Bone marrow (tissue), 2 donors: Measurements from ENCODE around the gene LMAN2.
A peak's percentile ranks its signal among the peaks of the same experiment; 100 is the strongest.
"Not testable (repeated sequence)": the region's sequence is repeated elsewhere in the genome, so short reads cannot be mapped to it uniquely, and the experiment has no call there.

Experiments used
- DNase-seq, 2 donors: peaks; one replicate each; lab custom pipeline; 2025; lab: John Stamatoyannopoulos, UW

LMAN2 gene

DNA sequence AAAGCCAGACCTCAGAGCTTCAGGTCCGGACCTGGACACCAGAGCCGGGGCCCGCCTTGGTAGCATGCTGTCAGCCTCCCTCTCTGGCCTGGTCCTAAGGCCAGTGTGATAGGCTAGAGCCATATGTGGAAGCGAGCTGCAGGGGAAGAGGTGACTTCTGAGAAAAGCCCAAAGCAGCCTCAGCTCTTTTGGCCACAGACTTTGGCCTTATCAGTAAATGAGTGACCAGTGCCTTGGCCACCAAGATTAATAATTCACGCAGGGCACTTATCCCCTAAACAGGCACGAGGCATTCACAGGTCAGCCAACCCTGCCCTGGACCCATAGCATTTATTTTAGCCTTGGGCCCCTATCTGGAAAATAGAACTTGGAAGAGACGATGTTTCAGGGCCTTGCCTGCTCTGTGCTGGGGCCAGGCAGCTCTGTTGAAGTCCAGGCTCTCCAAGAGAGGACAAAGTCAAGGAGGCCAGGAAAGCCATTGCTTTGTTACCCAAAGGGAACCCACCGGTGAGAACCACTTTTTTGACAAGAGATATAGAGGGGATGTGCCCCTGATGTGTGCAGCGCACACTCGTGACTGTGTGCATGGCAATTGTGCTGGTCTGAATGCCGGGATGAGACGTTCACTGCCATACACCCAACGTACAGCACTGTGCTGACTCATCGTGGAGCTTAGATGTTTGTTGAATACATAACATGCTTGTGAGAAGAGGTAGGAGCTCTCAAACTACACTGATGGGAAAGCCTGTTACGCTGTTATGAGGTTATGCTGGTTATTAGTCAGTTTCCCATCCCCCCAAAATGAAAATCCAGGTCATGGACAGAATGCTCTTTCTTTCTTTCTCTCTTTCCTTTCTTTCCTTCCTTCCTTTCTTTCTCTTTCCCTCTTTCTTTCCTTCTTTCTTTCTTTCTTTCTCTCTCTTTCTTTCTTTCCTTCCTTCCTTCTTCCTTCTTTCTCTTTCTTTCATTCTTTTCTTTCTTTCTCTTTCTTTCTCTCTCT is 27.7 kb upstream of the LMAN2 start:
- DNase-seq: peak in 1 of 2 donors; percentile 43

DNA sequence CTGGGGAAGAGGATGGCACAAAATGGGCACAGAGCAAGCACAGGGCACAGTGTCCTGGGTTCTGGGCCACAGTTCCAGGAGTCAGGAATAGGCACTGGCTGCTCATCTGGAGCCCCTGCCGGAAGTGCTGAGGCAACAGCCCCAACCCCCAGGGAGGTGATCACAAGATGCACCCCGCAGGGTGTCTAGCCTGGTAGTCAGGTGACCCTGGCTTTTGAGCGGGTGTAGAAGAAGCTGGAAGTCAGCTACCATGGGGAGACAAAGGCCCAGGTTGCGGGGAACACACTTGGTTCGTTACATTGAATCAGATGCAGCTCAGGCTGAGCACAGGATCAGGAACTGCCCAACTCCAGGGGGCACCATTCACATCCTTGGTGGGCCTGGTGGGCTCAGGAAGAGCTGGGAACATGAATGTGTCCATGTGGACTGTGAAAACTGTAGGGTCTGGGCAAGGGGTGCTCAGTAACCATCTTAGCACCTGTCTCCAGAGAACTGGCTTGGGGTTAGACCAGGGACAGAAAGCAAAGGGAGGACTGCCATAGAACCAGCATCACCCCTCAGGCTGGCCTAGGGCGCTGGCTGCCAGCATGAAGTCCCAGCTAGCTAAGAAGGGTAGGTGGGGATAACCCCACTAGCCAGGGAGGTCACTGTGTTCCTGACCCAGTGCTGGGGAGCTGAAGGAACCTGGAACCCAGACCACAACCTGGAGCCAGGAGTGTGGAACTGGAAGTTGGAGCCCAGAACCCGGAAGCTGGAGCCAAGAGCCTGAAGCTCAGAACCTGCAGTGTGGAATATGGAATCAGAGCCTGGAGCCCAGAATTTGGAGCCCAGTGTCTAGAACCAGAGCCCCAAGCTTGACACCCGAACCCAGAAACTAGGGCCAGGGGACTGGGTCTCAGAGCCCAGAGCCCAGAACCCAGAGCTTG is 26.6 kb upstream of the LMAN2 start:
- no peak for DNase-seq

DNA sequence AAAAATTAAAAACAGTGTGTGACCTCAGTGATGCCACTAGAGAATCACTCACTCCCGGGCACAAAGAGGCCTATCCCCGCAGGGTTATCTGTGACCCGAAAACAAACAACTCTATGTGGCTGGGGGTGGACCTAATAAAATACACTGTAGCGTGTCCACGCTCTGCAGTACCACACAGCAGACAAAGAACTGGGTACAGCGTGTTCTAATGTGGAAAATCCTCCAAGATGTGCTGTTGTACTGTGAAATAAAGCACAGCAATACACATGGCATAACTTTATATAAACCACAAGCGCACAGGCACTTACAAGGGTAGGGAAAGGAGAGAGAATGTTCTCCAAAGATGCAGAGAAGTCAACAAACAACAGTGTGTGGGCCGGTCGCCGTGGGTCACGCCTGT is 24.6 kb upstream of the LMAN2 start:
- no peak for DNase-seq

DNA sequence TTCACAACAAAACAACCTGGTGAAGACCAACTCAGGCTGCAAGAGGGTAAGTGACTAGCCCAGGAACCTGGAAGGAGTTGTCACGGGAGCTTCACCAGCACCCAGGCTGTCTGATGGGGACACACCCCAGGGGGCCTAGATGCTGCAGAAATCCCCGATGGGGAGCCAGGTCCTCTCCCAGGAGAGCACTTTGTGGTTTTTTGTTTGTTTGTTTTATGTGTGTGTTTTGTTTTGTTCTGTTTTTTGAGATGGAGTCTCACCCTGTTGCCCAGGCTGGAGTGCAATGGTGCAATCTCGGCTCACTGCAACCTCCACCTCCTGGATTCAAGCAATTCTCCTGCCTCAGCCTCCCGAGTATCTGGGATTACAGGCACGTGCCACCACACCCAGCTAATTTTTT is 24.0 kb upstream of the LMAN2 start:
- DNase-seq: not testable (repeated sequence)

DNA sequence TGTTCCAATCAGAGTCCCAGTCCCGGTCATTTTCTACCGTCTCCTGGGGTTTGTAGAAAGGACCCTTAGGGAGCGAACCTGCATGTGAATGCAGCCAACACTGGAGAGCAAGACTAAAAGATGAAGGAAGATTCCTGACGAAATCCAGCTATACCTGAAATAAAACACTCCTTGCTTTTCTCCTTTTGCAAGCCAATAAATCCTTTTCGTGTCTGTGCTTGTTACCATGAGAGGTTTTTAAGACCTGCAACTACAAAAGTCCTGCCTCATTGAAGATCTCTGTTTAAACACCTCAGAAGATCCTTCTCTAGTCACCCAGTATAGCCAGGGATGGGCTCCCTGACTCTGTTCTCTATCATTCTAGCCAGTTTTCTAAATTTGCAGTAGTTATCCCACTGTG is 22.7 kb upstream of the LMAN2 start:
- DNase-seq: no peak

DNA sequence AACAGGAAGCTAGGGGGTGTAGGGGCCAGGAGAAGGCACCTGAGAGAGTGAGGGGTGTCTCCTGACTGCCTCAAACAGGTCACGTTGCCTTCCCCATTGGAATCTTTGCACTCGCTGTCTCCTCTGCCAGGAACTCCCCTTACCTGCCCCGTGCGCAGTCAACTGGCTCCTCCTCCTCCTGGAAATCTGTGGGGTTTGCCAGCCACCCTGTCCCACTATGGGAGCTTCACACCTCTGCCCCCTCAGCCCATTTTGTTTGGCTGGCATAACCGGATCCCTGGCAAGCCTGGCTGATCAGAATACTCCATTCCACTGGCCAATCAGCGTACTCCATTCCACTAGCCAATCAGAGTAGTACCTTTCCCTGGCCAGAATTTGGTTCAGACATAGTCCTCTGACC is 22.3 kb upstream of the LMAN2 start:
- no peak for DNase-seq

DNA sequence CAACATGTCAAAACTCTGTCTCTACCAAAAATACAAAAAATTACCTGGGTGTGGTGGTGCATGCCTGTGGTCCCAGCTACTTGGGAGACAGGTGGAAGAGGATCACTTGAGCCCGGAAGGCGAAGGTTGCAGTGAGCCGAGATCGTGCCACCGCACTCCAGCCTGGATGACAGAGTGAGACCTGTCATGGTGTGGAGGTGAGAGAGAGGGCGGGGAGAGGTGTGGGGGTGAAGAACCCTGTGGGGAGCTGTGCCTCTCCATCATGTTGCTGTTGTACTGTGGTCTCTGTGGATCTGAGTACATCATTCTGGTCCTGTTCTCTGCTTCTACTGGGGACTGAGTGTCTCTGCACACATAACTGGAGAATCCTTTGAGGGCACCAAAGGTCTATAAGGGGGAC is 21.4 kb upstream of the LMAN2 start:
- no peak for DNase-seq

DNA sequence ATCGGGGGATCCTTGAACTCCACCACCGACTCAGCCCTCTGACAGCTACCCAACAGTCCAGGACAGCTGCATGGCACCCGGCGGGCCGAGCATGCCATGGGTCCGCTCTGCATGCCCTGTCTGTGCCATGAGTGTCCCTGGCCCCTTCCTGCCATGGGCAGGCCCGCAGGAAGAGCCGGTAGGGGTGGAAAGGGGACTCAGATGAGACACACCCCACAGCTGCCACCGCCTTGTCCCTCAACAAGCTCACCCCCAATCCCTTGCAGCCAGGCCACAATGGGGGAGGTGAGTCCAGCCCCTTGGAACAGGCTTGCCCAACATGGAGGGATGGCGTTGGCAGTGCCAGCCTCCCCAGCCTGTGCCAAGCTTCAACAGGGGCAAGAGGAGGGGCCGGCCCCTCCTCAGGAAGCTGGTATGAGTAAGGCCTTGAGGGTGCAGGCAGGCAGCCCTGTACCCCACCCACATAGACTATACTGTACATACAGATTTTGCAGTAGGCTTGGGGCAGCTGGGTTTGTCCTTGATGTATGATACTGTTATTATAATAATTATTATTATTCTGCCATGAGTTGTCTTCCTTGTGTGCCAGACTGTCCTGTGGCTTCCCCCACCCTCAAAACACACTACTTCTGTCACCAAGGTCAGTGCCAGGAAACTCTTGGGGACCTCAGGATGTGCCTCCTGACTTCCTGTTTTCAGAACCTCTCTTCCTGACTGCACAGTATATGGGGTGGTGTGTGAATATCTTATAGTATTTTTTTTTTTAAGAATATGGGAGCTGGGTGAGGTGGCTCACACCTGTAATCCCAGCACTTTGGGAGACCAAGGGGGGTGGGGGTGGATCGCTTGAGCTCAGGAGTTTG is 20.8 kb upstream of the LMAN2 start:
- peak in 1 of 2 donors; percentile 54 for DNase-seq

DNA sequence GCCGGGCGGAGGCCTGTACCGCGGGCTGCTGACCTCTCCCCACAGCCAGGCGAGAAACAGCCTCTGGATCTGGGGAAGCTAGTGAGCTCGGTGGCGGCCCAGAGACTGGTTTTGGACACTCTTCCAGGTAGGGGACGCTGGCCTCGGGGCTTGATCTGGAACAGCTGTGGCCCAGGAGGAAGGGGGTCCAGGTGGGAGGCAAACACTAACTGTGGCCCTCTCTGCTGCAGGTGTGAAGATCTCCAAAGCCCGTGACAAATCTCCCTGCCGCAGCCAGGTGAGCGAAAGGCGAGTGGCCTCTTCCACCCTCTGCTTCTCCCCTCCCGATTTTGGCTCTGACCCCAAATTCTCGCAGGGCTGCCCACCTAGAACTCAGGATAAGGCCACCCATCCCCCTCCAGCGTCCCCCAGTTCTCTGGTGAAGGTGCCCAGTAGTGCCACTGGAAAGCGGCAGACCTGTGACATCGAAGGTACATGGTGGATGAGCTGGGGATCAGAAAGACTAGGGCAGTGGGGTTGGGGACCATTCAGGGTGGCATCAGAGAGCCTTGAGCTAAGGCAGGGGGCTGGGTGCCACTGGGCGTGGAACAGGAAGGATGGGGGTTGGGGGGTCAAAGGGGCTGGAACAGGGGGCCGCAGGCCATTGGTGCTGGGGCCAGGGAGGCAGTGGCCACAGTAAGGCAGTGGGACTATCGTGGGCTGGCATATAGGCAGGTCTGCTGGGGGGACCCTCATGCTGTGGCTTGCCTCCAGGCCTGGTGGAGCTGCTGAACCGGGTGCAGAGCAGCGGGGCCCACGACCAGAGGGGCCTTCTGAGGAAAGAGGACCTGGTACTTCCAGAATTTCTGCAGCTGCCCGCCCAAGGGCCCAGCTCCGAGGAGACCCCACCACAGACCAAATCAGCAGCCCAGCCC is 19.9 kb upstream of the LMAN2 start:
- no peak for DNase-seq

DNA sequence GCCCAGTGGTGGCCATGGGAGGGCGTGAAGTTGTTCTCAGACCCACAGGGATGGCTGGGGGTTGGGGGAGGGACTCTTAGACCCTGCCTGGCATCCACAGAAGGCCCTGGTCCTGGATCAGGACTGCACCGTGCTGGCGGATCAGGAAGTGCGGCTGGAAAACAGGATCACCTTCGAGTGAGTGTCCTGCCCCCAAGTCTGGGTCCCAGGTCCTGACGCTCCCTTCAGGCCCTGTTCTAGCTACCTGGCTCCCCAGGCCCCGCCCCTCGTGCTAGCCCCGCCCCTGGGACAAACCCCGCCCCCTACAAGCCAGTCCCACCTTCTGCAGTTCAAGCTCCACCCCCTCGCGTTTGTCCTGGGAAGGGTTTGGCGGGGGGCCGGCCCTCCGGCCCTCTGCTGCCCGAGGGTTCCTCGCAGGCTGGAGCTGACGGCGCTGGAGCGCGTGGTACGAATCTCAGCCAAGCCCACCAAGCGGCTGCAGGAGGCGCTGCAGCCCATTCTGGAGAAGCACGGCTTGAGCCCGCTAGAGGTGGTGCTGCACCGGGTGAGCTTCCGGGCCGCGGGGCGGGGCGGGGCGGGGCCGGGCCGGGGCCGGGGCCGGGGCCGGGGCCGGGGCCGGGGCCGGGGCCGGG is 19.1 kb upstream of the LMAN2 start:
- DNase-seq: peak in 1 of 2 donors; percentile 59

DNA sequence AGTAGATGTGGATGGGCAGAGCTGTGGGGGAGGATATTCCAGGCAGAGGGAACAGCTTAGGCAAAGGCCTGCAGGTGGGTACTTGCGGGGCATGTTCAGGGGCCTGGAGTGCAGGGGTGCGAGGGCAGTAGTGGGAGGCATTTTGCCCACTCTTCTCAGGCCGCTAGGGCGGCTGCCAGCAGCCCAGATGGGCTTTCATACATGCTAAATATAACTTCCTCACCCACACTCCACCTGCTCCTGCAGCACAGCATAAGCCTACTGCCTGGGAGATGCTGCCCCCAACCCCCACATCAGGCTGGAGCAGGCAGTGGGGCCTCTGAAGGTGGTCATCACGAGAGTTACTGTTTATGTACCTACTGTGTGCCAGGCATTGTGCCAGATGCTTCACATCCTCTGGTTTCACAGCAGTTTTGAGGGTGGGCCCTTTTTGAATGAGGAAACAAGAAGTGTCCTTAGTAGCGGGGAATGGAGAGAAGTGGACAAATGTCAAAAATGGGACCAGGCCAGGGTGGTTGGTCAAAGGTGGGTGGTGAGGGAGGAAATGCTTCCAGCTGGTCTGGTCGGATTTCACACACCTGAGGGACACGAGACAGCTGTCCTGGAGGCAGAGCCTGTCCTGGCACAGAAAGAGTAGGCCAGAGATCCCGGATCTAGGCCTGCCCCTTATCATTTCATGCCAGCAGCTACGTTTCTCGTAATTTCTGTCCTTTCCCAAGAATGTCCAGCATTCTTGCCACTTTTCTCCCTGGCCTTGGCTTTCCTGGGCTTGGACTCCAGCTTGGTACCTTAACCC is 18.4 kb upstream of the LMAN2 start:
- DNase-seq: no peak

DNA sequence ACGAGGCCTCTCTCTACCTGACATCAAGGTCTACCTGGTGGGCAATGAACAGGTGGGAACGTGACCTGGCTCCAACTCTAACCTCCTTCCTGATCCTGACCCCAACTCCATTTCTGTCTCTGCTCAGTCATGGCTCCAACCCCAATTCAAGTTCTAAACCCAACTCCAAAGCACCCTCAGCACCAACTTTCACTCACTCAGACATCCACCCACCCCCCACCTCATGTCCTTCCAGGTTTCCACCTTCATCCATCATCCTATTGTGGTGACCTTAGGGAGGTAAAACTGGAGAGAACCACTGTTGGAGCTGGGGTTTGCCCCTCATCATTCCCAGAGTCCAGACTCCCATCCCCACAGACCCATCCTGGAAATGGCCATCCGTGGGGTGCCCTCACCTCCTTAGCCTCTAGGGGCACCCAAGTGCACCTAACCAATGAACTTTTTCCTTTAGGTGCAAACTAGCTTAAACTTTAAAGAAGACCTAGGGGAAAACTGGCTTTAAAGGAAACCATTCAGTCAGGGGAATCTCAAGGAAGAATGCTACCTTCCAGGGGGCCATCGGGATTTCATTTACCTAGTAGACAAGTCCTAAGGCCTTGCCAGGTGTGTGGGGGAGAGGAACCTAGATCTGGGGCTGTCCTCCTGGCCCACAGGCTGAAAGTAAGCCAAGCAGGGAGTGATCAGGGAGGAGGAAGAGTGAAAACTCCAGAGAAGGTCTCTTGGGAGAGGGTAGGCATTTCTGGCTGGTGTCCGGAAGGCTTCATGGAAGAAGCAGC is 17.6 kb upstream of the LMAN2 start:
- DNase-seq: no peak

DNA sequence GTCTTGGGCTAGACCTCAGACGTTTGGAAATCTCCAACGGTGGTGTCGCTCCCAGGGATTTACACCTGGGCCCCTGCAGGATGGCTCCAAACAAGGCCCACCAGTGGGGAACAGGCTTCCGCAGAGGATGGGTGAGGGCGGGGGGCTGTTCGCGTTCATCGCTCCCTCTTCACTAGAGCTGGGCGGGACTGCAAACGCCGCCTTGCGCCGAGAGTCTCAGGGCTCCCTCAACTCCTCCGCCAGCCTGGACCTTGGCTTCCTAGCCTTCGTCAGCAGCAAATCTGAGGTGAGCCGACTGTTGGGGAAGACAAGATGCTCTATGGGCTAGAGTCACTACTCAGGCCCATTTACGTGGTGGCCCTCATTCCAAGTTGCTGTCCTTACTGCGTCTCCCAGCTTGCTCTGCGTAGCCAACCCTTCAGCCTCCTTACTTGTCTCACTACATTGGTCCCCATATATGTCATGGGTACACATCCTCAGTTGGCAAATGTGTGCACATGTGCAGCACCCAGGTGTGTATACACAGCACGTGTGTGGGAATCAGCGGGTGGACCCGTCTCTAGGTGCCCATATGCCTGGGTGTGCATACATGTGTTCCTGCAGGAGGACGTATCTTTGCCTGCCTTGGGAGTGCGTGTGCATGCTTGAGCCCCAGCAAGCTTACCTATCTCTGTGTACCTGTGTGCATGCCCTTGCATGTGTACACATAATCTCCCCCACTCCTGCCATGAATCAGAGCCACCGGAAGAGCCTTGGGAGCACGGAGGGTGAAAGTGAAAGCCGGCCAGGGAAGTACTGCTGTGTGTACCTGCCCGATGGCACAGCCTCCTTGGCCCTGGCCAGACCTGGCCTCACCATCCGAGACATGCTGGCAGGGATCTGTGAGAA is 16.8 kb upstream of the LMAN2 start:
- DNase-seq: no peak

DNA sequence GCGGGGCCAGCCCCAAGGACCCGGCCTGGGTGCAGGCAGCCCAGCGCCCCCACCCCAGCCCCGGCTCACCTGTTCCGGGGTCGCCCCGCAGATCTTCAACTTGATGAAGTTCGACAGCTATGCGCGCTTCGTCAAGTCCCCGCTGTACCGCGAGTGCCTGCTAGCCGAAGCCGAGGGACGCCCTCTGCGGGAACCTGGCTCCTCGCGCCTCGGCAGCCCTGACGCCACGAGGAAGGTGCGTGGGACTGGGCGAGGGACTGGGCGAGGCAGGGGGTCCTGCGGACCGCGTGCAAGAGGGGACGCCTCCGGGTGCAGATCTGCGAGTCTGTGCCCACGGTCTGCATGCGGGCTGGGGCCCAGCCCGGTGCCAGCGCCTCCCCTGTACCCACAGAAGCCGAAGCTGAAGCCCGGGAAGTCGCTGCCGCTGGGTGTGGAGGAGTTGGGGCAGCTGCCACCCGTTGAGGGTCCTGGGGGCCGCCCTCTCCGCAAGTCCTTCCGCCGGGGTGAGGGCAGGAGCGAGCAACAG is 15.9 kb upstream of the LMAN2 start:
- DNase-seq: no peak

DNA sequence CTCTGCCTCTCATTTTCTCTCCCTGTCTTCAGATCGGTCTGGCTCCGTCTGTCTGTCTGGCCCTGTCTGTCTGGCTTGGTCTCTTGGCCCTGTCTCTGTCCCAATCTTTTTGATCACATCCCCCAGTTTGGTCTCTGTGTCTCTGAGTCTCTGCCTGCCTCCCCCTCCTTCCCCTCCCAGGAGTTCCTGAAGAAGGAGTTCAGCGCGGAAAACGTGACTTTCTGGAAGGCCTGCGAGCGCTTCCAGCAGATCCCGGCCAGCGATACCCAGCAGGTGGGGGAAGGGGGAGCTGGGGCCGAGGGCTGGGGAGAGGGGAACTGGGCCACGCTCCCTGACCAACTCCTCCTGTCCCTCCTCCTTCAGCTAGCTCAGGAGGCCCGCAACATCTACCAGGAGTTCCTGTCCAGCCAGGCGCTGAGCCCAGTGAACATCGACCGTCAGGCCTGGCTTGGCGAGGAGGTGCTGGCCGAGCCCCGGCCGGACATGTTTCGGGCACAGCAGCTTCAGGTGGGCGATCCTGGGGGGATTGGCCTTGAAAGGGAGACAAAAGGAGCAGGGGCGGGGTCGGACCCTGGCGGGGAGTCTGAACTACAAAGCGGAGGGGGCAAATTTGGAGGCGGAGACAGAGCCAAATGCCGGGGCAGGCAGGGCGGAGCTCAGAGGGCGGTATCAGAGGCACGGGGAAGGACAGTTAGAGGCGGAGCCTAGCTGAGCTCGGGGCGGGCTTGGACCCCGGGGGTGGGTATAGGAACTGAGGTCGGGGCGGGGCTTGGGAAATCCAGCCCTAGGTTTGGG is 15.3 kb upstream of the LMAN2 start:
- no peak for DNase-seq

DNA sequence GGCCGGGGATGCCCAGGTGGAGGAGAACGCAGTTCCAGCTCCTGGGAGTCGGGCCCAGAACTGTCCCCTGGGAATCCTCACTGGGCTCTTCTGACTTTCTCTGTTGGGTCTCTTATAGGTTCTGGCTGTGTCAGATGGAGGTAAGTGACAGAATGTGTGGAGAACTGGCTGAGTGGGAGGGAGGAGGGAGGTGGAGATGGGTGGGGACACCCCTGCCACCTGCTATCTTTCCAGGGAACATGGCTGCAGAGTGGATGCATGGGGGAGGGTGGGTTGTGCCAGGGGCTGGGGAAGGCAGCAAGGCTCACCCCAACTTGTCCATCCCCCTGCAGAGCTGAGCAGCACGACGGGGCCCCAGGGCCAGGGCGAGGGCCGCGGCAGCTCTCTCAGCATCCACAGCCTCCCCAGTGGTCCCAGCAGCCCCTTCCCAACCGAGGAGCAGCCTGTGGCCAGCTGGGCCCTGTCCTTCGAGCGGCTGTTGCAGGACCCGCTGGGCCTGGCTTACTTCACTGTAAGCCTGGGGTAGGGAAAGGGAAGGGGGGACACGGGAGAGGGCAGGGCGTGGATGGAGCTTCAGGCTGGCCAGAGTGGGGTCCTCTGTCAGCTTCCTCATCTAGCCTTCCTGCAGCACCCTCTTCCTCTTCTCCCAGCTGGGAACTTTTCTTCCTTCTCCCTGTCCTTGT is 14.5 kb upstream of the LMAN2 start:
- DNase-seq: no peak
